ENCODE results near the gene MRPL55.

MRPL55 gene

GRCh38 chr1:228150120-228150460 is 41.0 kb upstream of the MRPL55 start:
- H3K4me3 ChIP-seq (ENCODE audit: low read length), result peak overlapping the region; percentile 20; the same call in 1 of the 2 replicates
- no peak for DNase-seq (ENCODE audit: low read depth)
- TF ChIP-seq CTCF (conservative IDR thresholded peaks at IDR 0.05; ENCODE audit: low read length), result no peak

GRCh38 chr1:228149406-228150119 is 40.5 kb upstream of the MRPL55 start, which contains the start of gene GJC2:
GJC2 (plus strand) TSS chr1:228149930; CDS start chr1:228157759, 7,829 bp downstream.
- TF ChIP-seq CTCF (conservative IDR thresholded peaks at IDR 0.05; ENCODE audit: low read length), result no peak
- DNase-seq (ENCODE audit: low read depth), result peak; percentile 31
- H3K4me3 ChIP-seq (ENCODE audit: low read length), result peak within 1 kb of the TSS; percentile 20

- no peak for TF ChIP-seq CTCF (conservative IDR thresholded peaks at IDR 0.05; ENCODE audit: low read length)
- no peak overlapping the region for H3K4me3 ChIP-seq (ENCODE audit: low read length)
- no peak for DNase-seq (ENCODE audit: low read depth)
Observed at GRCh38 chr1:228148935-228149405, 39.9 kb upstream of the MRPL55 start.

GRCh38 chr1:228148196-228148861 is 39.2 kb upstream of the MRPL55 start:
- peak; percentile 20 for DNase-seq (ENCODE audit: low read depth)
- no peak for TF ChIP-seq CTCF (conservative IDR thresholded peaks at IDR 0.05; ENCODE audit: low read length)

GRCh38 chr1:228147768-228148167 is 38.7 kb upstream of the MRPL55 start:
- H3K4me3 ChIP-seq (ENCODE audit: low read length), result no peak overlapping the region
- TF ChIP-seq CTCF (conservative IDR thresholded peaks at IDR 0.05; ENCODE audit: low read length), result no peak
- no peak for DNase-seq (ENCODE audit: low read depth)

More at GRCh38 chr1:228148196-228148861, 39.2 kb upstream of the MRPL55 start:
- no peak overlapping the region for H3K4me3 ChIP-seq (ENCODE audit: low read length)

GRCh38 chr1:228147151-228147693 is 38.1 kb upstream of the MRPL55 start:
- TF ChIP-seq CTCF (conservative IDR thresholded peaks at IDR 0.05; ENCODE audit: low read length), result no peak
- DNase-seq (ENCODE audit: low read depth), result no peak
- H3K4me3 ChIP-seq (ENCODE audit: low read length), result no peak overlapping the region
